Ishikawa (cell line): ENCODE data around the gene HJURP.
A peak's percentile ranks its signal among the peaks of the same experiment; 100 is the strongest.

Experiments used
- CEBPB ChIP-seq: IDR thresholded peaks from 2 replicates; pipeline ENCODE4 v1.6.1; 2012
- CREB1 ChIP-seq: IDR thresholded peaks from 2 replicates; pipeline ENCODE4 v1.6.1; 2012; ENCODE audit warnings: low read depth
- EGR1 ChIP-seq: IDR thresholded peaks from 2 replicates; pipeline ENCODE4 v1.6.1; 2012
- EP300 ChIP-seq: IDR thresholded peaks from 2 replicates; pipeline ENCODE4 v1.6.1; 2012; ENCODE audit warnings: borderline replicate concordance
- FOXM1 ChIP-seq: IDR thresholded peaks from 2 replicates; pipeline ENCODE4 v1.6.1; 2012; ENCODE audit warnings: low read depth, borderline replicate concordance
- MAX ChIP-seq: IDR thresholded peaks from 2 replicates; pipeline ENCODE4 v1.6.1; 2012
- NFIC ChIP-seq: IDR thresholded peaks from 2 replicates; pipeline ENCODE4 v1.6.1; 2012
- RAD21 ChIP-seq: IDR thresholded peaks from 2 replicates; pipeline ENCODE4 v1.6.1; 2012; ENCODE audit warnings: low read depth
- REST ChIP-seq: IDR thresholded peaks from 2 replicates; pipeline ENCODE4 v1.6.1; 2012; ENCODE audit warnings: low read depth, mild to moderate bottlenecking
- TAF1 ChIP-seq: IDR thresholded peaks from 2 replicates; pipeline ENCODE4 v1.6.1; 2012; ENCODE audit warnings: low read depth, mild to moderate bottlenecking
- TCF12 ChIP-seq: IDR thresholded peaks from 2 replicates; pipeline ENCODE4 v1.6.1; 2012; ENCODE audit warnings: low read depth
- TEAD4 ChIP-seq: IDR thresholded peaks from 2 replicates; pipeline ENCODE4 v1.6.1; 2012
- USF1 ChIP-seq: IDR thresholded peaks from 2 replicates; pipeline ENCODE4 v1.6.1; 2012
- YY1 ChIP-seq: IDR thresholded peaks from 2 replicates; pipeline ENCODE4 v1.6.1; 2012; ENCODE audit warnings: low read depth
- ZBTB7A ChIP-seq: IDR thresholded peaks from 2 replicates; pipeline ENCODE4 v1.6.1; 2012; ENCODE audit warnings: low read depth

Gene HJURP

GRCh38 chr2:233811732-233812131 lies 42.6 kb downstream of the HJURP start:
- TF ChIP-seq RAD21, result no peak
- TF ChIP-seq CEBPB, result no peak
- no peak for TF ChIP-seq TEAD4
- TF ChIP-seq EP300, result no peak
- TF ChIP-seq MAX, result no peak
- TF ChIP-seq YY1, result no peak
- TF ChIP-seq FOXM1, result no peak
- no peak for TF ChIP-seq ZBTB7A

- TF ChIP-seq FOXM1 (no peak), ZBTB7A (no peak), YY1 (no peak), CREB1 (no peak), TCF12 (no peak), RAD21 (no peak), TAF1 (no peak), EP300 (no peak), MAX (no peak), CEBPB (no peak), USF1 (no peak), EGR1 (no peak), REST (no peak), TEAD4 (no peak), NFIC (no peak)
Measured at GRCh38 chr2:233811087-233811486, 43.2 kb downstream of the HJURP start.

- TF ChIP-seq CEBPB (no peak), MAX (peak; percentile 37; the same call in 1 of the 2 replicates)
Measured at GRCh38 chr2:233810385-233810784, 44.0 kb downstream of the HJURP start.

- TF ChIP-seq YY1, result no peak
- TF ChIP-seq TCF12, result no peak
Measured at GRCh38 chr2:233807966-233808935, 46.1 kb downstream of the HJURP start.

GRCh38 chr2:233807215-233807865 lies 47.0 kb downstream of the HJURP start:
- TF ChIP-seq REST, result no peak
- TF ChIP-seq NFIC, result no peak
- no peak for TF ChIP-seq CEBPB
- TF ChIP-seq TCF12, result no peak
- TF ChIP-seq TAF1, result no peak
- no peak for TF ChIP-seq ZBTB7A
- no peak for TF ChIP-seq TEAD4
- no peak for TF ChIP-seq MAX
- no peak for TF ChIP-seq FOXM1
- TF ChIP-seq CREB1, result no peak
- TF ChIP-seq EP300, result no peak

- no peak for TF ChIP-seq TCF12
- no peak for TF ChIP-seq YY1
- TF ChIP-seq TEAD4, result no peak
- TF ChIP-seq EGR1, result no peak
- no peak for TF ChIP-seq MAX
- no peak for TF ChIP-seq RAD21
- no peak for TF ChIP-seq USF1
- TF ChIP-seq FOXM1, result no peak
- no peak for TF ChIP-seq REST
- TF ChIP-seq NFIC, result no peak
- TF ChIP-seq CREB1, result no peak
- TF ChIP-seq EP300, result no peak
Measured at GRCh38 chr2:233803994-233804393, 50.3 kb downstream of the HJURP start.
